Fibroblast of pulmonary artery (primary cell): Measurements from ENCODE around the gene TBC1D10A.

ENCODE experiments used
- DNase-seq: peaks from one replicate; pipeline ENCODE4 v3.0.0-alpha.2; 2010; ENCODE audit warnings: low read depth
- H3K4me3 ChIP-seq: replicated peaks from 2 replicates; pipeline ENCODE4 v1.5.1; 2011; ENCODE audit warnings: low read depth, mild to moderate bottlenecking, control low read depth, low read length, moderate library complexity
- TF ChIP-seq, protein P1 (sequence below): IDR thresholded peaks from 2 replicates; pipeline ENCODE4 v1.5.1; 2011; ENCODE audit warnings: mild to moderate bottlenecking, control low read depth, low read length, inconsistent platforms; ENCODE audit errors: missing control alignments

The TBC1D10A gene

DNA sequence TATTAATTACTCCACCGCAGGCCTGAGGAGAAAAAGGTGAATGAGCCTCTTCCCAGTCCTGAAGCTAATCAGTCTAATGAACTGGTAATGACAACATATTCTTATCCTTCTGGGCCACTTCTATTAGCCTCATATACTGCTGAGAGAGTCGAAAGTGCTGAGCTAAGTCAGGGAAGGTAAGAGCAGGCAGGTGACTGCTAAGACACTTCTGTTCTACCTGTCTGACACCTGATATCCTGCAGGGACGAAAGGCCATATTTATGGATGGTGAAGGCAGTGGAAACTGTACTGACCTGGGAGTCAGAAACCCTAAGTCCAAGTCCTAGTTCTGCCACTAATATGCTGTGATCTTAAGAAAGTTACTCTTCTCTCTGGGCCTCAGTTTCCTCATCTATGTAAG is 3.5 kb downstream of the TBC1D10A start:
- DNase-seq: no peak
- TF ChIP-seq, protein P1, sequence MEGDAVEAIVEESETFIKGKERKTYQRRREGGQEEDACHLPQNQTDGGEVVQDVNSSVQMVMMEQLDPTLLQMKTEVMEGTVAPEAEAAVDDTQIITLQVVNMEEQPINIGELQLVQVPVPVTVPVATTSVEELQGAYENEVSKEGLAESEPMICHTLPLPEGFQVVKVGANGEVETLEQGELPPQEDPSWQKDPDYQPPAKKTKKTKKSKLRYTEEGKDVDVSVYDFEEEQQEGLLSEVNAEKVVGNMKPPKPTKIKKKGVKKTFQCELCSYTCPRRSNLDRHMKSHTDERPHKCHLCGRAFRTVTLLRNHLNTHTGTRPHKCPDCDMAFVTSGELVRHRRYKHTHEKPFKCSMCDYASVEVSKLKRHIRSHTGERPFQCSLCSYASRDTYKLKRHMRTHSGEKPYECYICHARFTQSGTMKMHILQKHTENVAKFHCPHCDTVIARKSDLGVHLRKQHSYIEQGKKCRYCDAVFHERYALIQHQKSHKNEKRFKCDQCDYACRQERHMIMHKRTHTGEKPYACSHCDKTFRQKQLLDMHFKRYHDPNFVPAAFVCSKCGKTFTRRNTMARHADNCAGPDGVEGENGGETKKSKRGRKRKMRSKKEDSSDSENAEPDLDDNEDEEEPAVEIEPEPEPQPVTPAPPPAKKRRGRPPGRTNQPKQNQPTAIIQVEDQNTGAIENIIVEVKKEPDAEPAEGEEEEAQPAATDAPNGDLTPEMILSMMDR: no peak
- no peak overlapping the region for H3K4me3 ChIP-seq

DNA sequence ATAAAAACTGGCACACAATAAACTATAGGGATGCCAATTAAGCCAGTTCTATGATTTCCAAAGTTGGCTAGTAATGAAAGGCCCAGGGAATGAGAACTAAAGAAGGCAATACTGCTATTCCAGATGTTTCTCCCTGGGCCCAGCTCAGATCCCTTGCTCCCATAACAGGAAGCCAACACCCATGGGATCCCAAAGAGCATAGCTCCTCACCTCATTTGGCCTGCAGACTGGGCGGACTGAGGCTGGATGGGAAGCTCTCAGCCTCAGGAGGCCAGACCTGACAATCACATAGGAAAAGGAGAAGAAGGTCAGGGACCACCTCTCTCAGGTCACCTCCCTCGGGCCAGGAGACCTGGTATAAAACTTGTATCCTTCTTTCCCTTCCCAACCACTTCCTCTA is 5.3 kb downstream of the TBC1D10A start:
- TF ChIP-seq, protein P1: no peak
- no peak overlapping the region for H3K4me3 ChIP-seq
- no peak for DNase-seq

DNA sequence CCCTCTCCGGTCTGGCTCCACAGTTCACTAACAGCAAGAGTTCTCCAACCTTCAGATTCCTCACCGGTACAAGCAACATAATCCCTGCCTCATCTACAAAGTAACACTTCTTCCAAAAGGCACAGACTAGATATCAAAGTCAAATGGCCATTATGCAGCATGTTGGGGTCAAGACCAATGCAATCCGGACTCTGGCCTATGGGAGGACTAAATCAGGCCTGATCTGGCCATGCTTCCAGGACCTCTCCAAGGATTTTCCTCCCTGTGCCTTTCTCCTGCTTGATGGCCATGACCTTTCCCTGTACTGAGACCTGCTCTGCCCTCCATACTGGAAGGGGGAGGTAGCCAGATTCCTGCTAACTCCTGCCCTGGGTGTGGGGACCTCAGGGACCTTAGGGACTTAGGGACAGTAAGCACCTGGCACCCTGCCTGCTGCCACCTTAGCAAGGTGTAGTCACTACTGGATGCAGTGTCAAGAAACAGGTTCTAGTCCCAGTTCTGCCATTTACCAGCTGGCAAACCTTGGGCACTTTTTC is 6.7 kb downstream of the TBC1D10A start:
- DNase-seq: no peak
- TF ChIP-seq, protein P1: no peak
- H3K4me3 ChIP-seq: no peak overlapping the region

DNA sequence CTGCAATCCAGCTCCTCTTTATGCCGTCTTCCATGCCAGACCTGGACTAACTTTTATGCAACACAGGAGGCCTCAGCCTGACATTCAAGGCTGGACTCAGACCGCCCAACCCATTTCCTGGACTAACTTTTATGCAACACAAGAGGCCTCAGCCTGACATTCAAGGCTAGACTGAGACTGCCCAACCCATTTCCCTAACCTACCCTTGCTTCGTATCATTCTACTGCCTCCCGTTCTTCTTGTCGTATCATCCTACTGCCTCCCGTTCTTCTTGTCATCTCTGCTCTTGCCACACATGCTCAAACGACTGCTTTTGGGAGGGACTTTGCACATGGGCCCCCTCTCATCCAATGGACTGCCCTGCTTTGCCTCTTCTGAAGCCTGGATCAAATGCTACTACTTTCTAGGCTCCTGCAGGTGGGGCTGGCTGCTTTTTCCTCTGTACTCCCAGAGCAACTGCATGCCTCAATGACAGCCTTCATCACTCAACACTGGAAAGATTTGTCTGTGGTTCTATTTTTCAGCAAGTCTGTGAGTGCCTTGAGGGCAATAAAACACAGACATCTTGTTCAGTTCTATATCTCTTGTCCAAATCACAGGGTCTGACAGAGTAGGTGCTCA is 7.8 kb downstream of the TBC1D10A start:
- no peak for DNase-seq
- H3K4me3 ChIP-seq: no peak overlapping the region
- TF ChIP-seq, protein P1: no peak

GRCh38 chr22:30317778-30318177 is 9.0 kb downstream of the TBC1D10A start:
- TF ChIP-seq, protein P1: no peak
- no peak for DNase-seq
- H3K4me3 ChIP-seq: no peak overlapping the region

DNA sequence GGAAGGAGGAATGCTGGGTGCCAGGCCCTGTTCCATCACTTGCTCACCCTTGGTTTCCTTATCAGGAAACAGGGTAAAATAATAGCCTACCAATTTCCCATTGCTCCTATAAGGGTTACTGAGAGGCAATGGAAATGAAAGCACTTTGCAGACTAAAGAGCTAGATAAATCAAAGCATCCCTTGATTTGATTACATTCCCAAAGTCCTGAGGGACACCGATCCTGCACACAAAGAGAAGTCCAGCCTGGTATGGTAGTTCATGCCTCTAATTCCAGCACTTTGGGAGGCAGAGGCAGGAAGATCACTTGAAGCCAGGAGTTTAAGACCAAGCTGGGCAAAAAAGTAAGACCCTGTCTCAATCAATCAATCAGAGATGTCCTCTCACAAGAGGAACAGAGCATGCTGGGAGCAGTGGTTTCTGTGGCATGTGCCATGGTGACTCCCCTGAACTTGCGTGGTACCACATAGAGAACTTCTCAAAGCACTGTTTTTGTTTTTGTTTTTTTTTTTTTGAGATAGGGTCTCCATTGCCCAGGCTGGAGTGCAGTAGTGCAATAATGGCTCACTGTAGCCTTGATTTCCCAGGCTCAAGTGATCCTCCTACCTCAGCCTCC is 10.7 kb downstream of the TBC1D10A start:
- H3K4me3 ChIP-seq: no peak overlapping the region
- TF ChIP-seq, protein P1: no peak
- no peak for DNase-seq
